Body of pancreas (tissue), 4 donors: ENCODE data around the gene PHF3.

ENCODE experiments used
- POLR2A ChIP-seq, 3 donors: fragments of 450-650 bp; IDR thresholded peaks; one replicate each; pipeline ENCODE4 v1.6.1; 2016; ENCODE audit warnings: antibody characterized with exemption in 3 of 3, mild to moderate bottlenecking in 2 of 3
- TF ChIP-seq, protein P1 (sequence below), 7 experiments: fragments of 450-650 bp in 4 of 7; fragments of 200-600 bp in 3 of 7; sonication (generic) in 3 of 7; IDR thresholded peaks; one replicate each; pipeline ENCODE4 v1.5.1; 2016 to 2019; ENCODE audit warnings: antibody characterized with exemption in 7 of 7

DNA sequence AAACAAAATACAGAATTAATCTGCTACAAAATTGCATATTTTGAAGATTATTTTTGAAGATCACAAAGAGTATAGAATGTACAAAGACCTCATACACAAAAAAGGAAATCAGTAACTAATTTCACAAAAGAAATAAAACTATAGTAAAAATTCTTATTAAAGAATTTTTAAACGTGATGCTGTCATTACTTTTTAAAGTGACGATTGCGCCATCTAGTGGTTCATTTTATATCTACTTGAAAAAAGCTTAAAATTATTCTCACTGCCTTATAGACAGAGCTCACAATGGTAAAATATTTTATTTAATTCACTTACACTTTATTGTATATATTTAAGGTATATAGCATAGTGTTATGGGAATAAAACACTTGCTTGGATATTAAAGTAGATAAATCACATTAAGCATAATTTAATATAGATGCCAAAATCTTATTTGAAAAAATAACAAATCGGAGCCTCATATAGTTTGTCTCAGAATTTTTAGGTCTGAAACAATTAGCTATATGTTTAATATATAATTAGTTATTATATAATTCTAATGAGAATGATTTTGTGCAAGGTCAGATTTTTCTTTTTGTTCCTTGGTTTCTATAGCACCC, 128.8 kb downstream of the PHF3 start:
- TF ChIP-seq, protein P1, sequence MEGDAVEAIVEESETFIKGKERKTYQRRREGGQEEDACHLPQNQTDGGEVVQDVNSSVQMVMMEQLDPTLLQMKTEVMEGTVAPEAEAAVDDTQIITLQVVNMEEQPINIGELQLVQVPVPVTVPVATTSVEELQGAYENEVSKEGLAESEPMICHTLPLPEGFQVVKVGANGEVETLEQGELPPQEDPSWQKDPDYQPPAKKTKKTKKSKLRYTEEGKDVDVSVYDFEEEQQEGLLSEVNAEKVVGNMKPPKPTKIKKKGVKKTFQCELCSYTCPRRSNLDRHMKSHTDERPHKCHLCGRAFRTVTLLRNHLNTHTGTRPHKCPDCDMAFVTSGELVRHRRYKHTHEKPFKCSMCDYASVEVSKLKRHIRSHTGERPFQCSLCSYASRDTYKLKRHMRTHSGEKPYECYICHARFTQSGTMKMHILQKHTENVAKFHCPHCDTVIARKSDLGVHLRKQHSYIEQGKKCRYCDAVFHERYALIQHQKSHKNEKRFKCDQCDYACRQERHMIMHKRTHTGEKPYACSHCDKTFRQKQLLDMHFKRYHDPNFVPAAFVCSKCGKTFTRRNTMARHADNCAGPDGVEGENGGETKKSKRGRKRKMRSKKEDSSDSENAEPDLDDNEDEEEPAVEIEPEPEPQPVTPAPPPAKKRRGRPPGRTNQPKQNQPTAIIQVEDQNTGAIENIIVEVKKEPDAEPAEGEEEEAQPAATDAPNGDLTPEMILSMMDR (IDR thresholded peaks at IDR 0.05): peak; percentile 34 to 83 (median 57)
- TF ChIP-seq POLR2A (IDR thresholded peaks at IDR 0.05): no peak
